ENCODE data around the gene PKIG.

DNA sequence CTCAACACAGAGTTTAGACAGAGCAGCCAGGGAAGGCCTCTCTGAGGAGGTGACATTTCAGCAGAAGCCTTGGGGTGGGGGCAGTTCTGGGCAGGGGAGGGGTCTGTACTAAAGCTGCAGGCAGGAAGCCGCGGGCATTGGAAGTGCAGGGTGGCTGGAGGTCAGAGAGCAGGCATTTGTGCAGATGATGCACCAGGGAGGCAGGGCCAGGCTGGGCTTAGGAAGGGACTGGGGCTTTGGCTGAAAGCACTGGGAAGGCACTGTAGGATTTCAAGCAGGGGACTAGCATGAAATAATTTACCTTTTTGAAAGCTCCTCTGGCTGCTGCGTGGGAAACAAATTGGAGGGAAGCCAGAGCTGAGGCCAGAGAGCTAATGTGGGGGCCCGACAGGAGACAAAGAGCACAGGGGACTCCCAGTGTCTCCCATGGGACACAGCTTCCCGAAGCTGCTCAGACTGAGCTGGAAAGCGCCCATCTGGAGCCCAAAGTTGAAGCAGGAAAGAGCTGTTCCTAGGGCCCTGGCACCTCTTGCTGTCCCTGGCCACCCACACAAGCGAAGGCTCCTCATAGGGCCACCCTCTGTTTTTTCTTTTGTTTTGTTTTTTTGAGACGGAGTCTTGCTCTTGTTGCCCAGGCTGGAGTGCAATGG lies 49.8 kb downstream of the PKIG start:
- TF ChIP-seq, protein P1, sequence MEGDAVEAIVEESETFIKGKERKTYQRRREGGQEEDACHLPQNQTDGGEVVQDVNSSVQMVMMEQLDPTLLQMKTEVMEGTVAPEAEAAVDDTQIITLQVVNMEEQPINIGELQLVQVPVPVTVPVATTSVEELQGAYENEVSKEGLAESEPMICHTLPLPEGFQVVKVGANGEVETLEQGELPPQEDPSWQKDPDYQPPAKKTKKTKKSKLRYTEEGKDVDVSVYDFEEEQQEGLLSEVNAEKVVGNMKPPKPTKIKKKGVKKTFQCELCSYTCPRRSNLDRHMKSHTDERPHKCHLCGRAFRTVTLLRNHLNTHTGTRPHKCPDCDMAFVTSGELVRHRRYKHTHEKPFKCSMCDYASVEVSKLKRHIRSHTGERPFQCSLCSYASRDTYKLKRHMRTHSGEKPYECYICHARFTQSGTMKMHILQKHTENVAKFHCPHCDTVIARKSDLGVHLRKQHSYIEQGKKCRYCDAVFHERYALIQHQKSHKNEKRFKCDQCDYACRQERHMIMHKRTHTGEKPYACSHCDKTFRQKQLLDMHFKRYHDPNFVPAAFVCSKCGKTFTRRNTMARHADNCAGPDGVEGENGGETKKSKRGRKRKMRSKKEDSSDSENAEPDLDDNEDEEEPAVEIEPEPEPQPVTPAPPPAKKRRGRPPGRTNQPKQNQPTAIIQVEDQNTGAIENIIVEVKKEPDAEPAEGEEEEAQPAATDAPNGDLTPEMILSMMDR (IDR thresholded peaks at IDR 0.05): no peak
- TF ChIP-seq POLR2A (IDR thresholded peaks at IDR 0.05) (no peak), EP300 (IDR thresholded peaks at IDR 0.05) (no peak)

All from sigmoid colon (tissue), 4 donors.